K562 (cell line): ENCODE results near the gene NXN. TPM values are rescaled to one million over a fixed set of nuclear protein-coding genes. Genes with fewer than 3 reads are reported as not detected.

Source experiments
- ATAC-seq: fragments of 200-7000 bp; cut with Tn5 transposase; 3 replicates; pipeline ENCODE4 v1.9.1; 2020; ENCODE audit warnings: moderate library complexity
- BruUV-seq: library from RNA; stranded (reverse); fragments of 400-500 nt; replicated peaks from 2 replicates; lab custom pipeline; 2021; lab: Mats Ljungman, UMichigan
- CTCF ChIA-PET: fragments of 300-600 bp; formaldehyde crosslinking; extraction: SDS; loops from one replicate; lab custom pipeline; 2021; ENCODE audit warnings: low intra/inter-chr PET ratio; lab: Yijun Ruan, JAX
- POLR2A ChIA-PET: fragments of 300-600, 350-650 bp; sonication (Branson Sonifier 250); formaldehyde crosslinking; extraction: SDS; loops from one replicate; lab custom pipeline; 2021; ENCODE audit warnings: antibody characterized with exemption, inconsistent platforms; lab: Yijun Ruan, JAX
- DNase-seq, 4 experiments: peaks; one replicate each; pipeline versions ENCODE4 v3.0.0 to v3.0.0-alpha.2; 2011 to 2018; ENCODE audit warnings: low spot score in 3 of 4, mixed read lengths in 3 of 4; ENCODE audit errors: extremely low read depth in 1 of 4
- FAIRE-seq: peaks from 2 replicates; lab custom pipeline; 2011; peaks lifted over from hg19 to GRCh38; lab: Jason Lieb, UNC
- H2AFZ ChIP-seq: 2 replicates; pipeline ENCODE4 v1.6.0; 2011; ENCODE audit warnings: low read depth, low read length, control low read depth, inconsistent platforms
- H3K27ac ChIP-seq: fragments of 200-600 bp; 3 replicates; pipeline ENCODE4 v1.8.0; 2011; ENCODE audit warnings: low read depth, mild to moderate bottlenecking, control low read depth, inconsistent platforms, low read length, moderate library complexity, mixed read lengths; ENCODE audit errors: extremely low read depth
- H3K27me3 ChIP-seq, 2 experiments: fragments of 300-600 bp in 1 of 2; 2 replicates in 1 of 2; 3 replicates in 1 of 2; pipeline versions ENCODE4 v1.6.0 to v1.8.0; 2011; ENCODE audit warnings: inconsistent platforms in 2 of 2, low read length in 2 of 2, mild to moderate bottlenecking in 1 of 2, mixed read lengths in 1 of 2, moderate library complexity in 1 of 2; ENCODE audit not compliant: control insufficient read depth in 2 of 2, insufficient read depth in 2 of 2
- H3K36me3 ChIP-seq: fragments of 300-600 bp; 3 replicates; pipeline ENCODE4 v1.8.0; 2011; ENCODE audit warnings: mild to moderate bottlenecking, low read length, inconsistent platforms; ENCODE audit not compliant: control insufficient read depth, insufficient read depth
- H3K4me1 ChIP-seq, 2 experiments: fragments of 200-600 bp in 1 of 2; replicated peaks in 1 of 2; 2 replicates in 1 of 2; 3 replicates in 1 of 2; pipeline versions ENCODE4 v1.5.1 to v1.8.0; 2011; ENCODE audit warnings: inconsistent platforms in 2 of 2, low read length in 2 of 2, mild to moderate bottlenecking in 1 of 2, mixed read lengths in 1 of 2, moderate library complexity in 1 of 2; ENCODE audit not compliant: control insufficient read depth in 2 of 2, insufficient read depth in 2 of 2
- H3K4me2 ChIP-seq: 2 replicates; pipeline ENCODE4 v1.6.1; 2011; ENCODE audit warnings: low read length, control low read depth, inconsistent platforms, mixed read lengths; ENCODE audit not compliant: insufficient read depth
- H3K4me3 ChIP-seq: fragments of 200-600 bp; sonication (generic), shearing (Covaris generic); 2 replicates; pipeline ENCODE4 v1.5.1; 2016; ENCODE audit warnings: control low read depth, inconsistent platforms
- H3K79me2 ChIP-seq: fragments of 200-600 bp; 3 replicates; pipeline ENCODE4 v1.8.0; 2011; ENCODE audit warnings: low read length, inconsistent platforms; ENCODE audit not compliant: control insufficient read depth, insufficient read depth
- H3K9ac ChIP-seq, 2 experiments: 2 replicates each; pipeline versions ENCODE4 v1.6.0 to v1.6.1; 2011; ENCODE audit warnings: low read depth in 2 of 2, low read length in 2 of 2, control low read depth in 1 of 2, inconsistent platforms in 1 of 2, mild to moderate bottlenecking in 1 of 2, mixed read lengths in 1 of 2; ENCODE audit not compliant: insufficient read depth in 1 of 2
- H3K9me1 ChIP-seq: one replicate; pipeline ENCODE4 v1.6.0; 2011; ENCODE audit warnings: inconsistent platforms, mild to moderate bottlenecking, low read length, moderate library complexity; ENCODE audit not compliant: control insufficient read depth, insufficient read depth
- H3K9me3 ChIP-seq: replicated peaks from 2 replicates; pipeline ENCODE4 v1.5.1; 2011; ENCODE audit warnings: low read depth, low read length, inconsistent platforms; ENCODE audit not compliant: control insufficient read depth, insufficient read depth
- H4K20me1 ChIP-seq: replicated peaks from 2 replicates; pipeline ENCODE4 v1.6.1; 2011; ENCODE audit warnings: low read length, inconsistent platforms, mixed read lengths; ENCODE audit not compliant: control insufficient read depth, insufficient read depth
- HLTF ChIP-seq: fragments of 450-650 bp; IDR thresholded peaks from 2 replicates; pipeline ENCODE4 v1.6.1; 2016
- TCF7L2 ChIP-seq: fragments of 150-350 bp; IDR thresholded peaks from 2 replicates; pipeline ENCODE4 v1.6.1; 2016; ENCODE audit warnings: low read depth, mild to moderate bottlenecking, low read length, moderate library complexity
- WGBS: fragments of 100-300 bp; shearing (Covaris generic); methylation state at CpG from one replicate; pipeline ENCODE4 v1.1.6; 2016; ENCODE audit warnings: low coverage, mixed read lengths; ENCODE audit not compliant: insufficient coverage; ENCODE audit errors: missing lambda C conversion rate; 5-methylcytosine and 5-hydroxymethylcytosine counted together
- in situ Hi-C: fragments of 300-500 bp; cut with MboI; formaldehyde crosslinking; loops from 4 replicates; pipeline ENCODE4 v1.15.0; 2018; ENCODE audit warnings: inconsistent platforms, mixed read lengths
- intact Hi-C: fragments of 100-400 bp; cut with micrococcal nuclease; formaldehyde crosslinking; loops from 2 replicates; pipeline ENCODE4 v1.14.2; 2022
- polyA plus RNA-seq, 8 experiments: library from polyadenylated mRNA; depleted of rRNA in 4 of 8; stranded (reverse) in 5 of 8; unstranded in 3 of 8; fragments of >200 nt; fragmentation: Nextera tagmentation in 2 of 8; fragmentation: Illumina TruSeq in 1 of 8; extraction: Ambion mirVana in 2 of 8; extraction: Trizol in 1 of 8; gene quantifications; 2 replicates each; pipeline versions ENCODE4 v1.2.1 to v1.2.3, GENCODE V29; 2011 to 2014; ENCODE audit warnings: inconsistent platforms in 1 of 8, missing spikeins in 1 of 8
- total RNA-seq, 7 experiments: library from RNA; depleted of rRNA in 6 of 7; stranded (reverse); fragments of >200 nt in 6 of 7; fragmentation: Illumina TruSeq in 2 of 7; extraction: Trizol in 2 of 7; gene quantifications; 2 replicates each; pipeline versions ENCODE4 v1.2.1 to v1.2.3, GENCODE V29; 2011 to 2021; ENCODE audit warnings: low replicate concordance in 1 of 7
- TF ChIP-seq, protein P1 (sequence below), 2 experiments: fragments of 450-650 bp in 1 of 2; sonication (generic) in 1 of 2; formaldehyde crosslinking in 1 of 2; IDR thresholded peaks in 1 of 2; conservative IDR thresholded peaks in 1 of 2; 2 replicates each; pipeline versions ENCODE4 v1.6.1 to v1.8.1; 2016 to 2023; ENCODE audit warnings: mild to moderate bottlenecking in 2 of 2, moderate library complexity in 2 of 2, inconsistent platforms in 1 of 2, missing genetic modification reagents in 1 of 2
- TF ChIP-seq, protein P2 (sequence below): fragments of 450-650 bp; formaldehyde crosslinking; IDR thresholded peaks from 2 replicates; pipeline ENCODE4 v1.4.0; 2022; ENCODE audit warnings: missing genetic modification characterization
- TF ChIP-seq, protein P3 (sequence below): fragments of 450-650 bp; IDR thresholded peaks from 2 replicates; pipeline ENCODE4 v1.6.1; 2018; ENCODE audit not compliant: partially characterized antibody

Gene NXN
- total and polyA plus RNA-seq, 9 of the 15 experiments (the other 6 are each of a cell fraction or from before 2014, with no cell fraction given) = 0.08 to 0.39 (median 0.29) TPM; not detected in 5

DNA sequence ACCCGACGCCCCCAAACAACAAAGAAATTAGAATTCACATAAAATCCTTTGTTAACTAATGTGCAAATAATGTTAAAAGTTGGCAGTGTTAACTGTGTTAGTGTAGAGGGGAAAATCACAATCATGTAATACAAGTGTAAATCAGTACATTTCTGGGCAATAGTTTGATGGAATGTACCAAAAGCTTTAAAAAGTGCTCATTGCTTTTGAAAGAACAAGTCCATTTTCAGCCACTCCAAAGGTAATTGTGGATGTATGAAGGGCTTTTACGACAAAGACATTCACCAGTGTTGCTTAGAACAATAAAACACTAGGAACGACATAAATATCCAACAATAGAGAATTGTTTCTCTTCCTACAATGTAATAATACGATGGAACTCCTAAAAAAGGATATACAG, 206.6 kb downstream of the NXN start:
- in situ Hi-C loops (no loop called here), intact Hi-C loops (no loop called here)
- H3K9me3 ChIP-seq = no peaks in the 10 kb centered on the region
- TF ChIP-seq HLTF = no peak
- ATAC-seq = no peak
- 98% methylated on average over 4 of the region's 5 CpGs for WGBS
- H3K27me3 ChIP-seq = no peaks in the 10 kb centered on the region
- H3K9me1 ChIP-seq = no peaks in the 10 kb centered on the region
- no peak overlapping the region for H3K4me3 ChIP-seq
- no TSS peak for BruUV-seq
- H4K20me1 ChIP-seq = no peaks in the 10 kb centered on the region
- no peak for DNase-seq
- no peak overlapping the region for H3K27ac ChIP-seq
- FAIRE-seq = no peak
- peaks cover 85% of the 10 kb centered on the region for H3K36me3 ChIP-seq
- no peak overlapping the region for H3K4me2 ChIP-seq
- H3K4me1 ChIP-seq = no peaks in the 10 kb centered on the region
- H3K9ac ChIP-seq = no peak overlapping the region
- CTCF ChIA-PET = no interaction called here
- H3K79me2 ChIP-seq = no peaks in the 10 kb centered on the region
- POLR2A ChIA-PET = no interaction called here
- no peak overlapping the region for H2AFZ ChIP-seq

DNA sequence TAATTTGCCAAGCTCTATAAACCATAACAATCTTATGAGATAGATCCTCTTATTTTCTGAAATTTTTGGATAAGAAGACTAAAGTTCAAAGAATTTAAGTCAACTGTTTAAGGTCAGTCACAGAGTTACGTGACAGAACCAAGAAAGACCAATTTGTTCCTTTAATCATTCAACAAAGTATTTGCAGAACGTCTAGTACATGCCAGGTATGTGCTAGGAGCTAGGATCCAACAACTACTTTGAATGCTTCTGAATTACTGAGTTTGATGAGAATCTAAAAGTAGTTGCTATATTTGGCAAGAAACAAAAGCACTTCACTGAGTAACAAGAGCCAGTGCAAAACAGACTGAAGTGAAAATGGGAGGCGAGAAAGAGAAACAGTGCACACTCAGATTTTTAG, 212.5 kb downstream of the NXN start:
- CTCF ChIA-PET = no interaction called here
- FAIRE-seq = no peak

More for the DNA sequence above, 212.5 kb downstream of the NXN start:
- no peak for DNase-seq
- peaks cover 61% of the 10 kb centered on the region for H3K36me3 ChIP-seq
- no peak overlapping the region for H2AFZ ChIP-seq
- no peaks in the 10 kb centered on the region for H3K79me2 ChIP-seq
- TF ChIP-seq, protein P1, sequence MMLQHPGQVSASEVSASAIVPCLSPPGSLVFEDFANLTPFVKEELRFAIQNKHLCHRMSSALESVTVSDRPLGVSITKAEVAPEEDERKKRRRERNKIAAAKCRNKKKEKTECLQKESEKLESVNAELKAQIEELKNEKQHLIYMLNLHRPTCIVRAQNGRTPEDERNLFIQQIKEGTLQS (IDR thresholded peaks at IDR 0.05) = no peak
- TF ChIP-seq, protein P1 (CRISPR knock-in tag; conservative IDR thresholded peaks at IDR 0.05) = no peak
- TF ChIP-seq, protein P2, sequence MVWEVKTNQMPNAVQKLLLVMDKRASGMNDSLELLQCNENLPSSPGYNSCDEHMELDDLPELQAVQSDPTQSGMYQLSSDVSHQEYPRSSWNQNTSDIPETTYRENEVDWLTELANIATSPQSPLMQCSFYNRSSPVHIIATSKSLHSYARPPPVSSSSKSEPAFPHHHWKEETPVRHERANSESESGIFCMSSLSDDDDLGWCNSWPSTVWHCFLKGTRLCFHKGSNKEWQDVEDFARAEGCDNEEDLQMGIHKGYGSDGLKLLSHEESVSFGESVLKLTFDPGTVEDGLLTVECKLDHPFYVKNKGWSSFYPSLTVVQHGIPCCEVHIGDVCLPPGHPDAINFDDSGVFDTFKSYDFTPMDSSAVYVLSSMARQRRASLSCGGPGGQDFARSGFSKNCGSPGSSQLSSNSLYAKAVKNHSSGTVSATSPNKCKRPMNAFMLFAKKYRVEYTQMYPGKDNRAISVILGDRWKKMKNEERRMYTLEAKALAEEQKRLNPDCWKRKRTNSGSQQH (CRISPR knock-in tag) = no peak
- TF ChIP-seq TCF7L2 = no peak
- TF ChIP-seq, protein P3, sequence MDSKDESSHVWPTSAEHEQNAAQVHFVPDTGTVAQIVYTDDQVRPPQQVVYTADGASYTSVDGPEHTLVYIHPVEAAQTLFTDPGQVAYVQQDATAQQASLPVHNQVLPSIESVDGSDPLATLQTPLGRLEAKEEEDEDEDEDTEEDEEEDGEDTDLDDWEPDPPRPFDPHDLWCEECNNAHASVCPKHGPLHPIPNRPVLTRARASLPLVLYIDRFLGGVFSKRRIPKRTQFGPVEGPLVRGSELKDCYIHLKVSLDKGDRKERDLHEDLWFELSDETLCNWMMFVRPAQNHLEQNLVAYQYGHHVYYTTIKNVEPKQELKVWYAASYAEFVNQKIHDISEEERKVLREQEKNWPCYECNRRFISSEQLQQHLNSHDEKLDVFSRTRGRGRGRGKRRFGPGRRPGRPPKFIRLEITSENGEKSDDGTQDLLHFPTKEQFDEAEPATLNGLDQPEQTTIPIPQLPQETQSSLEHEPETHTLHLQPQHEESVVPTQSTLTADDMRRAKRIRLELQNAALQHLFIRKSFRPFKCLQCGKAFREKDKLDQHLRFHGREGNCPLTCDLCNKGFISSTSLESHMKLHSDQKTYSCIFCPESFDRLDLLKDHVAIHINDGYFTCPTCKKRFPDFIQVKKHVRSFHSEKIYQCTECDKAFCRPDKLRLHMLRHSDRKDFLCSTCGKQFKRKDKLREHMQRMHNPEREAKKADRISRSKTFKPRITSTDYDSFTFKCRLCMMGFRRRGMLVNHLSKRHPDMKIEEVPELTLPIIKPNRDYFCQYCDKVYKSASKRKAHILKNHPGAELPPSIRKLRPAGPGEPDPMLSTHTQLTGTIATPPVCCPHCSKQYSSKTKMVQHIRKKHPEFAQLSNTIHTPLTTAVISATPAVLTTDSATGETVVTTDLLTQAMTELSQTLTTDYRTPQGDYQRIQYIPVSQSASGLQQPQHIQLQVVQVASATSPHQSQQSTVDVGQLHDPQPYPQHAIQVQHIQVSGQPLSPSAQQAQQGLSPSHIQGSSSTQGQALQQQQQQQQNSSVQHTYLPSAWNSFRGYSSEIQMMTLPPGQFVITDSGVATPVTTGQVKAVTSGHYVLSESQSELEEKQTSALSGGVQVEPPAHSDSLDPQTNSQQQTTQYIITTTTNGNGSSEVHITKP = no peak
- POLR2A ChIA-PET = interaction anchor here (1.4 kb wide), 1 partner anchor 12 kb away, joined by 3 read pairs; no protein-coding TSS in a partner anchor
- ATAC-seq = no peak
- in situ Hi-C loops (no loop called here), intact Hi-C loops (no loop called here)
- no peaks in the 10 kb centered on the region for H3K9me3 ChIP-seq
- no peak overlapping the region for H3K27ac ChIP-seq
- H4K20me1 ChIP-seq = no peaks in the 10 kb centered on the region
- no peak overlapping the region for H3K9ac ChIP-seq
- H3K27me3 ChIP-seq = no peaks in the 10 kb centered on the region
- BruUV-seq = no TSS peak
- H3K4me1 ChIP-seq = no peaks in the 10 kb centered on the region
- no peaks in the 10 kb centered on the region for H3K9me1 ChIP-seq
- WGBS = 76% methylated on average over 3 of the region's 3 CpGs
- no peak overlapping the region for H3K4me2 ChIP-seq
- H3K4me3 ChIP-seq = no peak overlapping the region
